SW 1271 (cell line): ENCODE data around the gene MED27.
"Not testable (repeated sequence)": the region's sequence is repeated elsewhere in the genome, so short reads cannot be mapped to it uniquely, and the experiment has no call there.

Experiments used
- DNase-seq, 2 experiments: peaks; one replicate each; lab custom pipeline; 2025; lab: John Stamatoyannopoulos, UW

The MED27 gene

DNA sequence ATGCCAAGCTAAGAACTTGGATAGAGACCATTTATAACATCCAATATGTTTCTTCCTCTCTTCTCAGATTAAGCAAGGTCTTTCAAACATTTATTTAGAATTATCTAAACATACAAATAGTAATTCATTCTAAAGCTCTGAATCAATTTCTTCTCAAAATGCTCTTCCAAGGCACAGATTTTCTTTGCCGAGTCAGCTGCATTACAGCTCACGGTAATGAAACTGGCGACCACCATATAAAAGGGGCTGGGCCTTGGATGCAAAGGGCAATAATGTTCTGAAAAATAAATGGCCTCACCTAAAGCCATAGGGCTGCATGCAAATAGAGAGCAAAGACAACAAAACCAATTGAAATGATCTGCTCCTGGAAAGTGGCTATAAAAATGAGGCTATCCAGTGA lies 63.8 kb downstream of the MED27 start:
- no peak for DNase-seq

DNA sequence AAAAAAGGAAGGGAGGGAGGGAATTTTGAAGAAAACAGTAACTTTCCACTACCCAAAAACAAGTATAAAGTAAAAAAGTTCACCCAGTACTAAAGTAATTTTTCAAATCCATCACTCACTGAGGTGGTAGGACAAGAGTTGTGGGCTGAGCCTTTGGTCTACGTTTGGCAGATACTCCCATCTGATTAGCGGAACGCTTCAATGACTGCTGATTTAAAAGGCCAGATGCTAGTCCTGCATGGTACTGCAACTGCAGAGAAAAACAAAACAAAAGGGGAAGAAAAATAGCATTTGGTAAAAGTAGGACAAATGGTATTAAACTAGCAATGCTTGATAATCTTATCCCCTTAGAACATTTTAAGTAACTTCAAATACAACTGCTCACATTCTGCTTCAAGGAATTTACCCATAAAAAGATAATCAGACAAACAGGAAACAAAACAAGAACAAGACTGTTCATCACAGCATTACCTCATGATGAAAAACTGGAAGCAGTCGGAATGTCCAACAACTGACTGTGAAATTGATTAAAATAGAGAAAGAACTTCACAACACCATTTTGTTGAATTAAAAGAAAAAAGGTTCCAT lies 65.4 kb downstream of the MED27 start:
- no peak for DNase-seq

GRCh38 chr9:132012704-132013357 lies 66.8 kb downstream of the MED27 start:
- no peak for DNase-seq

- no peak for DNase-seq
These were observed 67.8 kb downstream of the MED27 start for GRCh38 chr9:132011896-132012295.

DNA sequence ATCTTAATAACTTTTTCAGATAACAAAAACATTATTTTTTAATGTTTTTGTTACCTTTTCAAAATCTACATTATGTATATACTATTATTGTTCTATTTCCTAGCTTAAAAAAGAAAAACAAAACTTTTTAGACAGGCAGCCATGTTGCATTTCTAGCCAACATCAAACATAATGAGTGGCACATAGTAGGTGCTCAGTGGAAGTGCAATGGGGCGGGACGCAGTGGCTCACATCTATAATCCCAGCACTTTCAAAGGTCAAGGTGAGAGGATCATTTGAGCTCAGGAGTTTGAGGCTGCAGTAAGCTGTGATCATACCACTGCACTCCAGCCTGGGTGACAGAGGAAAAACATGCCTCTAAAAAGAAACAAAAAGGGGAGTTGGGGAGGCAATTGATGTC lies 68.4 kb downstream of the MED27 start:
- no peak for DNase-seq

GRCh38 chr9:132010201-132010600 lies 69.5 kb downstream of the MED27 start:
- not testable (repeated sequence) for DNase-seq

GRCh38 chr9:132008855-132009812 lies 70.5 kb downstream of the MED27 start:
- no peak for DNase-seq

GRCh38 chr9:132008184-132008803 lies 71.4 kb downstream of the MED27 start:
- DNase-seq = no peak

DNA sequence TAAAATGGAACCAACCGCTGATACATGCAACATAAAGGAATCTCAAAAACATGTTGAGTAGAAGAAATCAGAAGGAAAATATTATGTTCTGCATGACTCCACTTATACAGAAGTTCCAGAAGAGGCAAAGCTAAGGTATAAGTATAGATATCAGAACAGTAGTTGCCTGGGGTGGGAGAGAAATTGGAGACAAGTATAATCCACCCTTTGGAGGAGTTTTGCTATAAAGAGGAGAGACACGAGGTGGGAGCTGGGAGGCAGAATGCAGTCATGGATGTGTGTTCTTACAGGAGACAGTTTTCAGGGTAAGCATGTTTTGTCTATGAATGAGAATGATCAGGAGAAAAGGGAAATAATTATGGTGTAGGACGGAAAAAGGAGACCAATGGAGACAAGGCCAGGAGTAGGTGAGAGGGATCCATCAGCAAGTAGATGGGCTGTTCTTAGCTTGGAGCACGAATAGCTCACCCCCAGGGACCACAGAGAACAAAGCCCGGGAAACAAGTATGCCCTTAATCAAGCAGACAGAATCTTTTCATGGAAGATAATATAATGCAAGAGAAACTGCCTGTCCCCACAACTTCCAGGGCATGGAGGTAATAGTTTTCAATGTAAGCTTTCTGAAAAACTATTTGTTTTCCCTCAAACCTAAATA lies 72.2 kb downstream of the MED27 start:
- no peak for DNase-seq

GRCh38 chr9:132006677-132007370 lies 72.8 kb downstream of the MED27 start:
- no peak for DNase-seq

DNA sequence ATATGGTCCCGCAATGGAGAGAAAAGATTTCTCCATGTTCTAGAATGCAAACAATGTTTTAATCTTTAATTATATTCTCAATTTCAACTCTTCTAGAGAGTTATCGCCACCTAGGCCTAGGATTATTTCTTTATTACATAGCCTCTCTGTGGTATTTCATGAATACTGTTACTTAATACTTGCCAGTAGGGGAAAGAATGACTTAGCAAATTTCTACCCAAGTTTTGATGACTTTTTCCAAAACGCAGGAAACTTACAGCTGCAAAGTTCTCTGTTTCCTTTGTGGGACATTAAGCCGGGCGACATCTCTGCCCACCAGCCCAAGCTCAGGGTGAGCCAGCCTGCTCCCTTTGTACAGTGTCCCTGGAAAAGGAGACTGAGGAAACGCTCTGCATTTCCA lies 73.8 kb downstream of the MED27 start:
- no peak for DNase-seq

DNA sequence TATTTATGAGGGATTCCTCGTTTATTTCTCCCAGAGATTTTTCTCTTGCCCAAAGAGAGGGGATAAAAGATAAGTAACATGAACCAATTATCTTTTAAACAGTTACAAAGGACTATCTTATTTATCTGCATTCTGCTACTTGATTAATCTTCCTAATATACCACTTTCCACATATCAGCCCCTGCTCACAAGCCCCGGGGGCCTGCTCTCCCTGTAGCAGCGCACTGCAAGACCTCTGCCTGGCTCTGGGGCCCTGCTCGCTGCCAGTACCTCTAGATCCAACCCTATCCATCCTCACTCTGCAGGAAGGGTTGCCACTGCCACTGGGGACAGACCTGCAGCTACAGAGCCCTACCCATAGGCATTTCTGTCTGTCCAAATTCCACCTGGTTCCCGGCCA lies 75.3 kb downstream of the MED27 start:
- DNase-seq = no peak

DNA sequence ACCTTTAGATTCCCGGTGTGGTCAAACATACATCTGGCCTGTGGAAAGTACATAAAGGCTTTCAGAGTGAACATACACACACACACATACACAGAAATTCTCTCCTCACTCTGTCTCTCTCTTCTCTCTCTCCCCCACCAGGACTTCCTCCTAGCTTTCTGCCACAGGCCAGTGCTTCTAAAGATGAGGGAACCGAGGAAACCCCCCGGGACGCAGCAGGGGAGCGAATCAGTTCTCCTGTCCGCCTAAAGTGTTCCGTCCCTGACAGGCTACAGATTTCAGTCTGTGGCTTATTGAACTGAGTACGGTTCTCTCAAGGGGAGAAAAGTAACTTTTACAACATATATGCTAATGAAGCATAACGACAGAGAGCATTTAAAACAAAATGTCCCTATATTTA lies 75.8 kb downstream of the MED27 start:
- no peak for DNase-seq

- DNase-seq = no peak
These were observed 76.4 kb downstream of the MED27 start for GRCh38 chr9:132003319-132003704.

GRCh38 chr9:132002643-132003318 lies 76.9 kb downstream of the MED27 start:
- no peak for DNase-seq

DNA sequence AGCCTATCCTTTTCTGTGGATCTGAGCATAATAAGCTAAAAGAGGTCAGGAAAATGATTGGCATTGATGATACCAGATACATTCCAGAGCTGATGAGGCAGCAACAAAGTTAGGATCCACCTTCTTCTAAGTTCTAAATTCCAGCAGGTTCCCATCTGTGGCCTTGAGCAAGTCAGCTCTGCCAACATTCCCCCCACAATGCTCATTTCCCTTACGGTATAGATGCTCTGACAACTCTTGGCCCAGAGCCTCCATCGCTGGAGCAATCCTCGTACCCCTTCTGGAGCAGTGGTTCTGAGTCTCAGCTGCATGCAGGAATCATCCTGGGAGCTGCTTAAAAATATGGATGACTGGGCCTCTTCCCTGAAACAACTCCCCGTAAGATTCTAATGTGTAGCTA lies 78.1 kb downstream of the MED27 start:
- no peak for DNase-seq

DNA sequence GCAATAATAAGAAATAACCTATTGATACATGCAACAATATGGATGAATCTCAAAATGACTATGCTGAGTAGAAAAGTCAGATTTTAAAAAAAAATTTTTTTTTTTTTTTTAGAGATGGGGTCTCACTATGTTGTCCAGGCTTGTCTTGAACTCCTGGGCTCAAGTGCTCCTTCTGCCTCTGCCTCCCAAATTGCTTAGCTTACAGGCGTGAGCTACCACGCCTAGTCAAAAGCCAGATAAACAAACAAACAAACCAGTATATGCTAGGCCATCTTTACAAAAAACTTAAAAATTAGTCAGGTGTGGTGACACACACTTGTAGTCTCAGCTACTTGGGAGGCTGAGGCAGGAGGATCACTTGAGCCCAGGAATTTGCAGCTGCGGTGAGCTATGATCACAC lies 79.0 kb downstream of the MED27 start:
- DNase-seq = no peak

GRCh38 chr9:131999692-132000551 lies 79.7 kb downstream of the MED27 start:
- no peak for DNase-seq

DNA sequence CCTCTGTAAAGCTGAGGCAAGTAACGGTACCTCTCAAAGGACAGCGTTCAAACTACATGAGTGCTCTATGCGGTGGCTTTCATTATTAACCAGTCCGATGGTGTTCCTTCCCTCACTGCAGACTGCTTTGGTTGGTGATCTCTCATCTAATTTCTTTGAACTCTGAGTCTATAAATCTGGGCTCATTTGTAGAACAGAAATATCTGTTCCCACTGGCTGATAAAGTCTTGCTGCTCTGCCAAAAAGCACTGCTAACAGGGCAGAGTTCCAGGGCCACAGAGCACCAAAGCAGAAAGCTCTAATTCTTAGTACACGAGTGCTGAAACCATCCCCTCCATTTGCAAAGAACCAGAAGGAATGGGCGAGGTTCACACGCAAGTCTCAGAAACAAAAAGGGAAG lies 81.9 kb downstream of the MED27 start:
- DNase-seq = no peak

GRCh38 chr9:131997076-131997475 lies 82.6 kb downstream of the MED27 start:
- DNase-seq = no peak
